ENCODE measurements around the gene VPREB1. TPM values are rescaled to one million over a fixed set of nuclear protein-coding genes. Genes with fewer than 3 reads are reported as not detected.
"Not testable (repeated sequence)": the region's sequence is repeated elsewhere in the genome, so short reads cannot be mapped to it uniquely, and the experiment has no call there.

Gene VPREB1
- total RNA-seq, 1 donor from 2014 or later: not detected

DNA sequence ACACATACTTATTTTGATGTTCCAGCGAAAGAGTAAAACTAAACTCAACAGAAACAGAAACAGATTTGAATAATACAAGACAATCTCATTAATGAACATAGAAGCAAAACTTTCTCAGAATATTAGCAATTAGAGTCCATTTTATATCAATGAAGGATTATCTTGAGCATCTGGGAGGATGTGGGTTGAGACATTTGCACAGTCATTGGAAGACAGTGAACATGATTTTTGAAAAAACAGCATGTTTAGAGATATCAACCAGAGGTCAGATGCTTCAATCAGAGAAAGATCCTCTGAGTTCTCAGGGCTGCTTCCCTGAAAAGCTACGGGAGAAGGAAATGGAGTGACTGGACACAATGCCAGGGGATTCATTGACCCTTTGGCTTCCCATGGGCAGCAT, 35.9 kb upstream of the VPREB1 start:
- Mint-ChIP-seq H3K9me3 (ENCODE audit: unreplicated experiment) (peaks cover 2% of the 10 kb centered on the region), H3K27ac (ENCODE audit: unreplicated experiment) (no peak overlapping the region), H3K27me3 (ENCODE audit: unreplicated experiment) (peaks cover 14% of the 10 kb centered on the region), H3K4me1 (ENCODE audit: low read depth, unreplicated experiment) (no peaks in the 10 kb centered on the region), H3K4me3 (ENCODE audit: unreplicated experiment) (no peak overlapping the region), H3K36me3 (ENCODE audit: unreplicated experiment) (no peaks in the 10 kb centered on the region)
- no peak for TF ChIP-seq CTCF (IDR thresholded peaks at IDR 0.05; ENCODE audit: partially characterized antibody, unreplicated experiment)
- DNase-seq: no peak

DNA sequence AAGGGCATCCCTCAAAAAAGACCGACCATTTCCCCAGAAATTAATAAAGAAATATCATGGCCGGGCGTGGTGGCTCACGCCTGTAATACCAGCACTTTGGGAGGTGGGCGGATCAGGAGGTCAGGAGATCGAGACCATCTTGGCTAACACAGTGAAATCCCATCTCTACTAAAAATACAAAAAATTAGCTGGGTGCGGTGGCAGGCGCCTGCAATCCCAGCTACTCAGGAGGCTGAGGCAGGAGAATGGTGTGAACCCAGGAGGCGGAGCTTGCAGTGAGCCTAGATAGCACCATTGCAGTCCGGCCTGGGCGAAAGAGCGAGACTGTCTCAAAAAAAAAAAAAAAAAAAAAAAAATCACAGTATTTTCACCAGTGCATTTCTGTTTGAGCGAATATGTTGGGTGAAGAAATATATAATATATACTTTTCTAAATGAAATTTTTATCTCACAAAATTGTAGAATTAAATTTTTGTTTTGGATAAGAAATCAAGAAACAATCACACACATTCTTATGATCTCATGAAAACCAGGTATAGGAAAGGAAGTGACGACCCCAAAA, 35.4 kb upstream of the VPREB1 start:
- H3K27me3 Mint-ChIP-seq (ENCODE audit: unreplicated experiment): peaks cover 14% of the 10 kb centered on the region
- not testable (repeated sequence) for H3K9me3 Mint-ChIP-seq (ENCODE audit: unreplicated experiment); H3K36me3 Mint-ChIP-seq (ENCODE audit: unreplicated experiment); H3K4me1 Mint-ChIP-seq (ENCODE audit: low read depth, unreplicated experiment); H3K27ac Mint-ChIP-seq (ENCODE audit: unreplicated experiment); DNase-seq; H3K4me3 Mint-ChIP-seq (ENCODE audit: unreplicated experiment)

- H3K4me3 Mint-ChIP-seq (ENCODE audit: unreplicated experiment): no peak overlapping the region
- no peak overlapping the region for H3K27ac Mint-ChIP-seq (ENCODE audit: unreplicated experiment)
- H3K4me1 Mint-ChIP-seq (ENCODE audit: low read depth, unreplicated experiment): no peaks in the 10 kb centered on the region
These were observed 34.2 kb upstream of the VPREB1 start for GRCh38 chr22:22210375-22210774.

DNA sequence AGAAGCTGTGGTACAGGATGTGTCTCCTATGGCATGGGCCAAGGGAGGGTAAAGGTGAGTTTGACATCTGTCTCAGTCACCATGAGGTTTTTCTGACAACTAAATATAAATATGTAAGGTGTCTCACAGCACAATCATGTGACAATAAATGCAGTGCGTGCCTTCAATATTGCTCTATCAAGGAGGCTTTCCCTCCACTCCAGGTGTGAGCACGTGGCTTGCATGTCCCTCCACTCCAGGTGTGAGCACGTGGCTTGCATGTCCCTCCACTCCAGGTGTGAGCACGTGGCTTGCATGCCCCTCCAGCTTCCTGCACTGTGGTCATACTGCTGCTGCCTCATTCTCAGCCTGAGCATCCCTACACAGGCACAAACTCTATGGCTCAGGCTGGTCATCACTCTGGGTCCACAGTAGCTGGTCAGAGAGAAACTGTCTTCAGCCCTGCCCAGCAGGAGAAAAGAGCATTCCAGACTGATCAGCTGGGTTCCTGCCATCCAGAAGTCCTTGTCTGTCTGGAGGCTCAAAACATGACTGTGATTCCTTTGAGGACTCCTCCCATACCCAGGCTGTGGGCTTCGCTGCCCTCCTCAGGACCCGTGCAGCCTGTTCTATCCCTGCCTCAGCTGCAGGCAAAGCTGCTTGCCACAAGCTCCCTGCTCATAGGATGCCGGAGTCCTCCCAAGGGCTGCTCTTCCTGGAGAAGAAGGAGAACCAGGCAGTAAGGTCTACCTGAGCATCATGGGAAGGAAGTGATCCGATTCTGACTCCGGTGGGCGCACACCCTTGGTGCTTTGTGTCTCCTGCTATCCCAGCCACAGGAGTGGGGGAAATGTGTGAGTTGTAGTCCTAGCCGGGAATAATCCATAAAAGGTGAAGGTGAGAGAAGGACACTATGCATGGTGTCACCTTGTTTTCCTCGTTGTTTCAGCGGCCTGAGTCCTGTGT, 33.4 kb upstream of the VPREB1 start:
- H3K4me3 Mint-ChIP-seq (ENCODE audit: unreplicated experiment): no peak overlapping the region
- no peak overlapping the region for H3K27ac Mint-ChIP-seq (ENCODE audit: unreplicated experiment)
- H3K27me3 Mint-ChIP-seq (ENCODE audit: unreplicated experiment): peaks cover 20% of the 10 kb centered on the region
- no peaks in the 10 kb centered on the region for H3K36me3 Mint-ChIP-seq (ENCODE audit: unreplicated experiment)
- no peak for TF ChIP-seq CTCF (IDR thresholded peaks at IDR 0.05; ENCODE audit: partially characterized antibody, unreplicated experiment)
- DNase-seq: no peak
- H3K4me1 Mint-ChIP-seq (ENCODE audit: low read depth, unreplicated experiment): no peaks in the 10 kb centered on the region
- peaks cover 2% of the 10 kb centered on the region for H3K9me3 Mint-ChIP-seq (ENCODE audit: unreplicated experiment)

More at GRCh38 chr22:22210375-22210774, 34.2 kb upstream of the VPREB1 start:
- peaks cover 18% of the 10 kb centered on the region for H3K27me3 Mint-ChIP-seq (ENCODE audit: unreplicated experiment)
- peaks cover 2% of the 10 kb centered on the region for H3K9me3 Mint-ChIP-seq (ENCODE audit: unreplicated experiment)
- DNase-seq: no peak
- TF ChIP-seq CTCF (IDR thresholded peaks at IDR 0.05; ENCODE audit: partially characterized antibody, unreplicated experiment): no peak
- no peaks in the 10 kb centered on the region for H3K36me3 Mint-ChIP-seq (ENCODE audit: unreplicated experiment)

DNA sequence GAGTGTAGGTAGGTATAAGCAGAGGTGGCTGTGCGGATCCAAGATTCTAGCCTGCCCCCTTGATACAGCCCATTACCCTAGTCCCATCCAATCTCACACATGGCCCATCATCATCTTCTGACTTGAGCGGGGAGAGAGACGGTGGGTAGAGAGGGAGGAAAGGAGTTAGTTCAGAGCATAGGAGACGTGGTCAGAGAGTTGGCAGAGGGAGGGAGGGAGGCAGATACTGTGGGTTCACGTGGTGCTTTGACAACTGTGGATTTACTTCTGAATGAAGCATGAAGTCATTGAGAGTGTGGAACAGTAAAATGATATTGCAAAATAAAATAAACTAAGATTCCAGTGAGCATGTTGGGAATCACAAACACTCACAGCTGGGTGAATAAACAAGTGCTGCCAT, 31.4 kb upstream of the VPREB1 start:
- no peak for TF ChIP-seq CTCF (IDR thresholded peaks at IDR 0.05; ENCODE audit: partially characterized antibody, unreplicated experiment)
- Mint-ChIP-seq H3K27ac (ENCODE audit: unreplicated experiment) (no peak overlapping the region), H3K4me3 (ENCODE audit: unreplicated experiment) (no peak overlapping the region), H3K36me3 (ENCODE audit: unreplicated experiment) (no peaks in the 10 kb centered on the region), H3K9me3 (ENCODE audit: unreplicated experiment) (peaks cover 2% of the 10 kb centered on the region), H3K27me3 (ENCODE audit: unreplicated experiment) (peaks cover 22% of the 10 kb centered on the region), H3K4me1 (ENCODE audit: low read depth, unreplicated experiment) (no peaks in the 10 kb centered on the region)
- no peak for DNase-seq

Measured in glutamatergic neuron (in vitro differentiated cells).